Neural cell (in vitro differentiated cells): ENCODE results near the gene SIGLEC6. TPM values are rescaled to one million over a fixed set of nuclear protein-coding genes. Genes with fewer than 3 reads are reported as not detected.

ENCODE experiments used
- H2AFZ ChIP-seq: fragments of 200-600, 300-800 bp; sonication (generic), shearing (Covaris generic); 2 replicates; pipeline ENCODE4 v1.6.0; 2014; ENCODE audit warnings: low read depth, mild to moderate bottlenecking, antibody characterized with exemption, low read length, moderate library complexity
- H3F3A ChIP-seq: fragments of 200-600 bp; shearing (Covaris generic); 2 replicates; pipeline ENCODE4 v1.6.1; 2016; ENCODE audit warnings: mild to moderate bottlenecking, moderate library complexity, mixed read lengths, antibody characterized with exemption, low read length; ENCODE audit not compliant: insufficient read depth, poor library complexity, severe bottlenecking
- H3K27ac ChIP-seq: fragments of 200-600, 300-800 bp; sonication (generic), shearing (Covaris generic); 2 replicates; pipeline ENCODE4 v1.5.1; 2014; ENCODE audit warnings: mild to moderate bottlenecking, low read length, moderate library complexity
- H3K27me3 ChIP-seq: fragments of 300-800, 200-600 bp; sonication (generic), shearing (Covaris generic); 2 replicates; pipeline ENCODE4 v1.6.0; 2014; ENCODE audit warnings: mild to moderate bottlenecking, low read depth, low read length, moderate library complexity; ENCODE audit not compliant: insufficient read depth
- H3K36me3 ChIP-seq: fragments of 300-800, 200-600 bp; sonication (generic), shearing (Covaris generic); 2 replicates; pipeline ENCODE4 v1.5.1; 2014; ENCODE audit warnings: mild to moderate bottlenecking, antibody characterized with exemption, low read length, moderate library complexity; ENCODE audit not compliant: insufficient read depth
- H3K4me2 ChIP-seq: fragments of 300-800, 200-600 bp; sonication (generic), shearing (Covaris generic); 2 replicates; pipeline ENCODE4 v1.6.0; 2014; ENCODE audit warnings: mild to moderate bottlenecking, low read length
- H3K4me3 ChIP-seq: fragments of 300-800, 200-600 bp; sonication (generic), shearing (Covaris generic); 2 replicates; pipeline ENCODE4 v1.5.1; 2014; ENCODE audit warnings: mild to moderate bottlenecking, low read length, moderate library complexity
- H3K79me2 ChIP-seq: fragments of 200-600 bp; shearing (Covaris generic); replicated peaks from 2 replicates; pipeline ENCODE4 v1.6.0; 2014; ENCODE audit warnings: mild to moderate bottlenecking, low read length, moderate library complexity; ENCODE audit not compliant: insufficient read depth
- H3K9ac ChIP-seq: fragments of 300-800, 200-600 bp; sonication (generic), shearing (Covaris generic); 2 replicates; pipeline ENCODE4 v1.6.1; 2016; ENCODE audit warnings: mild to moderate bottlenecking, low read length, mixed read lengths
- H3K9me2 ChIP-seq: fragments of 200-600 bp; shearing (Covaris generic); 2 replicates; pipeline ENCODE4 v1.6.1; 2016; ENCODE audit warnings: mild to moderate bottlenecking, low read length, mixed read lengths; ENCODE audit not compliant: insufficient read depth
- H3K9me3 ChIP-seq: fragments of 200-600, 300-800 bp; sonication (generic), shearing (Covaris generic); 2 replicates; pipeline ENCODE4 v1.6.1; 2016; ENCODE audit warnings: mild to moderate bottlenecking, mixed run types, low read length, moderate library complexity, mixed read lengths
- H4K20me1 ChIP-seq: fragments of 200-600 bp; shearing (Covaris generic); 2 replicates; pipeline ENCODE4 v1.6.1; 2016; ENCODE audit warnings: mild to moderate bottlenecking, mixed run types; ENCODE audit not compliant: insufficient read depth
- CTCF ChIP-seq: fragments of 450-650 bp; IDR thresholded peaks from 2 replicates; pipeline ENCODE4 v1.5.1; 2014; ENCODE audit warnings: antibody characterized with exemption, mild to moderate bottlenecking, moderate library complexity; ENCODE audit not compliant: poor library complexity, severe bottlenecking
- EP300 ChIP-seq: fragments of 450-650 bp; conservative IDR thresholded peaks from 2 replicates; pipeline ENCODE4 v1.6.1; 2014; ENCODE audit warnings: antibody characterized with exemption, mild to moderate bottlenecking, moderate library complexity; ENCODE audit not compliant: poor library complexity, severe bottlenecking
- EZH2 ChIP-seq: fragments of 200-600, 300-800 bp; shearing (Covaris generic), sonication (generic); IDR thresholded peaks from 2 replicates; pipeline ENCODE4 v1.6.1; 2014; ENCODE audit warnings: antibody characterized with exemption, low read length, borderline replicate concordance, mild to moderate bottlenecking; ENCODE audit not compliant: insufficient read depth, poor library complexity, severe bottlenecking
- MXI1 ChIP-seq: fragments of 450-650 bp; conservative IDR thresholded peaks from 2 replicates; pipeline ENCODE4 v1.6.1; 2014; ENCODE audit warnings: antibody characterized with exemption, mild to moderate bottlenecking; ENCODE audit not compliant: poor library complexity, severe bottlenecking
- POLR2AphosphoS5 ChIP-seq: IDR thresholded peaks from 2 replicates; pipeline ENCODE4 v1.6.1; 2012
- RAD21 ChIP-seq: fragments of 450-650 bp; conservative IDR thresholded peaks from 2 replicates; pipeline ENCODE4 v1.6.1; 2014; ENCODE audit warnings: antibody characterized with exemption, mild to moderate bottlenecking, moderate library complexity
- REST ChIP-seq: IDR thresholded peaks from 2 replicates; pipeline ENCODE4 v1.6.1; 2012; ENCODE audit warnings: borderline replicate concordance
- SMC3 ChIP-seq: fragments of 450-650 bp; conservative IDR thresholded peaks from 2 replicates; pipeline ENCODE4 v1.6.1; 2014; ENCODE audit warnings: antibody characterized with exemption, mild to moderate bottlenecking, moderate library complexity; ENCODE audit not compliant: poor library complexity
- TAF1 ChIP-seq: IDR thresholded peaks from 2 replicates; pipeline ENCODE4 v1.6.1; 2012; ENCODE audit warnings: low read depth
- polyA plus RNA-seq: library from polyadenylated mRNA; depleted of rRNA; stranded (reverse); fragments of >200 nt; gene quantifications from 2 replicates; pipeline ENCODE4 v1.2.3, GENCODE V29; 2014

Gene SIGLEC6
- polyA plus RNA-seq, 1 donor from 2014 or later: not detected

GRCh38 chr19:51567583-51567982, 36.1 kb upstream of the SIGLEC6 start:
- Histone ChIP-seq H4K20me1 (no peaks in the 10 kb centered on the region), H2AFZ (no peak overlapping the region), H3F3A (no peaks in the 10 kb centered on the region), H3K4me2 (no peak overlapping the region), H3K27ac (no peak overlapping the region), H3K36me3 (no peaks in the 10 kb centered on the region), H3K4me3 (no peak overlapping the region), H3K9me2 (no peaks in the 10 kb centered on the region), H3K9me3 (no peaks in the 10 kb centered on the region), H3K9ac (no peak overlapping the region), H3K27me3 (peaks cover 6% of the 10 kb centered on the region), H3K79me2 (peaks cover 15% of the 10 kb centered on the region)
- no peak for TF ChIP-seq POLR2AphosphoS5
- no peak for TF ChIP-seq MXI1
- no peak for TF ChIP-seq RAD21
- no peak for TF ChIP-seq SMC3
- no peak for TF ChIP-seq REST
- no peak for TF ChIP-seq EP300
- TF ChIP-seq CTCF: no peak
- TF ChIP-seq EZH2: no peak
- no peak for TF ChIP-seq TAF1

GRCh38 chr19:51566489-51567100, 35.1 kb upstream of the SIGLEC6 start:
- no peak overlapping the region for H3K9ac ChIP-seq
- H3K27me3 ChIP-seq: peaks cover 6% of the 10 kb centered on the region
- H3K27ac ChIP-seq: no peak overlapping the region
- no peaks in the 10 kb centered on the region for H4K20me1 ChIP-seq
- no peaks in the 10 kb centered on the region for H3F3A ChIP-seq
- no peaks in the 10 kb centered on the region for H3K9me2 ChIP-seq
- no peaks in the 10 kb centered on the region for H3K9me3 ChIP-seq
- no peak overlapping the region for H3K4me3 ChIP-seq
- TF ChIP-seq CTCF (no peak), EZH2 (no peak), EP300 (no peak), REST (no peak), TAF1 (no peak), MXI1 (no peak), SMC3 (no peak), RAD21 (no peak), POLR2AphosphoS5 (no peak)
- H2AFZ ChIP-seq: no peak overlapping the region
- peaks cover 5% of the 10 kb centered on the region for H3K79me2 ChIP-seq
- H3K4me2 ChIP-seq: no peak overlapping the region
- H3K36me3 ChIP-seq: no peaks in the 10 kb centered on the region
